ENCODE measurements around the gene KCNG4. TPM values are rescaled to one million over a fixed set of nuclear protein-coding genes. Genes with fewer than 3 reads are reported as not detected.

KCNG4 gene
- total and polyA plus RNA-seq, 2 donors (not counting 3 experiments of a cell fraction or from before 2014, with no cell fraction given) = not detected

DNA sequence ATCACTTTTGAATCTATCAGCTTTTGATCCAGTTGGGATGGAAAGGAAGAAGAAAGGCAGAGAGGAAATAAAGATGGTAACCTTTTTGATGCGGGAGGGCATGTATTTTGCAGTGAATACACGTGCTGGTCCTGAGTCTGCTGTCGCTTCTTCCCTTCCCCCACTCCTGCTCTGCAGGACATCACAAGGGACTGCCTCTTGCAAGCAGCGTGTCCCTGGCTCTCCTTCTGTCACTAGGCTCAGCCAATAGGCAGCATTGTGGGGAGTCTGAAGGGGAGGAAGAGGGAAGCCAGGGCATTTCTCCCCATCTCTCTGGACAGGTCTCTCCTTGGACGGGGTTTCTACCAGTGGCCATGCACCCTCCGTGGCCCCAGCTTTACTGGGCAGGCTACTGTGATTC lies 39.2 kb upstream of the KCNG4 start:
- FAIRE-seq (no peak), DNase-seq (ENCODE audit: low read depth, low spot score) (no peak)
- no peaks in the 10 kb centered on the region for H3K9me1 ChIP-seq (replicated peaks; ENCODE audit: control insufficient read depth, extremely low read depth, insufficient read depth, low read length)
- BruUV-seq (replicated peaks) = no TSS peak
- H3K27ac ChIP-seq (ENCODE audit: insufficient read depth, low read depth, low read length) = no peak overlapping the region
- no peak overlapping the region for H2AFZ ChIP-seq (ENCODE audit: low read depth, low read length)
- no peaks in the 10 kb centered on the region for H3K79me2 ChIP-seq (ENCODE audit: control insufficient read depth, insufficient read depth, low read length)
- no peak overlapping the region for H3K4me2 ChIP-seq (ENCODE audit: insufficient read depth, low read length)
- no peaks in the 10 kb centered on the region for H4K20me1 ChIP-seq (replicated peaks; ENCODE audit: control insufficient read depth, extremely low read depth, insufficient read depth, low read length)
- H3K9me3 ChIP-seq (replicated peaks; ENCODE audit: control insufficient read depth, insufficient read depth, low read length) = no peaks in the 10 kb centered on the region
- POLR2A ChIA-PET = no interaction called here
- dilution Hi-C loops (cut with MboI; ENCODE audit: extremely low pct_ligation_motif_present, low sequenced_read_pairs) = no loop called here
- H3K4me1 ChIP-seq (ENCODE audit: control insufficient read depth, extremely low read depth, insufficient read depth, low read length) = no peaks in the 10 kb centered on the region
- H3K27me3 ChIP-seq (ENCODE audit: control insufficient read depth in 2 of 2, insufficient read depth in 2 of 2, low read length in 2 of 2) = peaks cover 0 to 2% of the 10 kb centered on the region in 2 experiments
- no peak overlapping the region for H3K4me3 ChIP-seq (replicated peaks in 1 of 3; ENCODE audit: insufficient read depth in 1 of 3, low read depth in 1 of 3, low read length in 3 of 3)
- intact Hi-C loops (cut with micrococcal nuclease) = loop anchor here (5.0 kb wide), 1 partner anchor 343 kb away; no protein-coding TSS in a partner anchor
- TF ChIP-seq, protein P1, sequence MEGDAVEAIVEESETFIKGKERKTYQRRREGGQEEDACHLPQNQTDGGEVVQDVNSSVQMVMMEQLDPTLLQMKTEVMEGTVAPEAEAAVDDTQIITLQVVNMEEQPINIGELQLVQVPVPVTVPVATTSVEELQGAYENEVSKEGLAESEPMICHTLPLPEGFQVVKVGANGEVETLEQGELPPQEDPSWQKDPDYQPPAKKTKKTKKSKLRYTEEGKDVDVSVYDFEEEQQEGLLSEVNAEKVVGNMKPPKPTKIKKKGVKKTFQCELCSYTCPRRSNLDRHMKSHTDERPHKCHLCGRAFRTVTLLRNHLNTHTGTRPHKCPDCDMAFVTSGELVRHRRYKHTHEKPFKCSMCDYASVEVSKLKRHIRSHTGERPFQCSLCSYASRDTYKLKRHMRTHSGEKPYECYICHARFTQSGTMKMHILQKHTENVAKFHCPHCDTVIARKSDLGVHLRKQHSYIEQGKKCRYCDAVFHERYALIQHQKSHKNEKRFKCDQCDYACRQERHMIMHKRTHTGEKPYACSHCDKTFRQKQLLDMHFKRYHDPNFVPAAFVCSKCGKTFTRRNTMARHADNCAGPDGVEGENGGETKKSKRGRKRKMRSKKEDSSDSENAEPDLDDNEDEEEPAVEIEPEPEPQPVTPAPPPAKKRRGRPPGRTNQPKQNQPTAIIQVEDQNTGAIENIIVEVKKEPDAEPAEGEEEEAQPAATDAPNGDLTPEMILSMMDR (IDR thresholded peaks at IDR 0.05; ENCODE audit: extremely low read depth in 1 of 2, insufficient read depth in 1 of 2, low read depth in 1 of 2, low read length in 2 of 2) = no peak
- no peak for TF ChIP-seq MYC (IDR thresholded peaks at IDR 0.05; ENCODE audit: low read depth, low read length)
- no peak overlapping the region for H3K9ac ChIP-seq (replicated peaks; ENCODE audit: extremely low read depth, insufficient read depth, low read length)
- CTCF ChIA-PET = interaction anchor here (1.0 to 1.7 kb wide), 2 partner anchors 92 to 227 kb away, joined by 3 to 4 read pairs; partner anchors contain the start of gene TAF1C
- no peaks in the 10 kb centered on the region for H3K36me3 ChIP-seq (ENCODE audit: control insufficient read depth in 2 of 2, extremely low read depth in 1 of 2, insufficient read depth in 2 of 2, low read length in 2 of 2)

- no peaks in the 10 kb centered on the region for H3K36me3 ChIP-seq (ENCODE audit: control insufficient read depth in 2 of 2, extremely low read depth in 1 of 2, insufficient read depth in 2 of 2, low read length in 2 of 2)
- H3K79me2 ChIP-seq (ENCODE audit: control insufficient read depth, insufficient read depth, low read length) = no peaks in the 10 kb centered on the region
- FAIRE-seq = no peak
- TF ChIP-seq POLR2AphosphoS5 (IDR thresholded peaks at IDR 0.05; ENCODE audit: insufficient read depth, low read depth, low read length) = no peak
- no peak for TF ChIP-seq MYC (IDR thresholded peaks at IDR 0.05; ENCODE audit: low read depth, low read length)
- TF ChIP-seq POLR2A (IDR thresholded peaks at IDR 0.05; ENCODE audit: low read depth, low read length) = no peak
- TF ChIP-seq JUN (IDR thresholded peaks at IDR 0.05; ENCODE audit: borderline replicate concordance, insufficient read depth, insufficient read length, low read depth) = no peak
- TF ChIP-seq, protein P1 (IDR thresholded peaks at IDR 0.05; ENCODE audit: extremely low read depth in 1 of 2, insufficient read depth in 1 of 2, low read depth in 1 of 2, low read length in 2 of 2) = no peak
- TF ChIP-seq MAX (IDR thresholded peaks at IDR 0.05; ENCODE audit: insufficient read depth, insufficient read length) = no peak
- TF ChIP-seq EZH2 (IDR thresholded peaks at IDR 0.05; ENCODE audit: borderline replicate concordance, low read depth, low read length, severe bottlenecking) = no peak
- no peak for TF ChIP-seq FOS (IDR thresholded peaks at IDR 0.05; ENCODE audit: borderline replicate concordance, insufficient read depth, low read length)
- TF ChIP-seq GATA2 (IDR thresholded peaks at IDR 0.05; ENCODE audit: insufficient read depth, insufficient read length, low read depth, low read length) = no peak
- CTCF ChIA-PET = interaction anchor here (0.7 to 3.8 kb wide), 11 partner anchors 10 to 345 kb away, joined by 3 to 48 read pairs (median 15); no protein-coding TSS in a partner anchor
- H3K4me1 ChIP-seq (ENCODE audit: control insufficient read depth, extremely low read depth, insufficient read depth, low read length) = no peaks in the 10 kb centered on the region
- no peak overlapping the region for H3K9ac ChIP-seq (replicated peaks; ENCODE audit: extremely low read depth, insufficient read depth, low read length)
- H3K9me3 ChIP-seq (replicated peaks; ENCODE audit: control insufficient read depth, insufficient read depth, low read length) = no peaks in the 10 kb centered on the region
- no TSS peak for BruUV-seq (replicated peaks)
- H3K4me2 ChIP-seq (ENCODE audit: insufficient read depth, low read length) = no peak overlapping the region
- POLR2A ChIA-PET = no interaction called here
- dilution Hi-C loops (cut with MboI; ENCODE audit: extremely low pct_ligation_motif_present, low sequenced_read_pairs) = no loop called here
- no peaks in the 10 kb centered on the region for H3K9me1 ChIP-seq (replicated peaks; ENCODE audit: control insufficient read depth, extremely low read depth, insufficient read depth, low read length)
- no peak overlapping the region for H2AFZ ChIP-seq (ENCODE audit: low read depth, low read length)
- H3K27me3 ChIP-seq (ENCODE audit: control insufficient read depth in 2 of 2, insufficient read depth in 2 of 2, low read length in 2 of 2) = peaks cover 0 to 2% of the 10 kb centered on the region in 2 experiments
- DNase-seq (ENCODE audit: low read depth, low spot score) = no peak
- intact Hi-C loops (cut with micrococcal nuclease) = loop anchor here (5.0 kb wide), 1 partner anchor 344 kb away; no protein-coding TSS in a partner anchor
- no peak overlapping the region for H3K27ac ChIP-seq (ENCODE audit: insufficient read depth, low read depth, low read length)
- no peaks in the 10 kb centered on the region for H4K20me1 ChIP-seq (replicated peaks; ENCODE audit: control insufficient read depth, extremely low read depth, insufficient read depth, low read length)
- H3K4me3 ChIP-seq (replicated peaks in 1 of 3; ENCODE audit: insufficient read depth in 1 of 3, low read depth in 1 of 3, low read length in 3 of 3) = no peak overlapping the region
These were observed 38.5 kb upstream of the KCNG4 start for GRCh38 chr16:84278333-84278732.
